HG03378 (cell line): ENCODE data around the gene OR51A7.
"Not testable (repeated sequence)": the region's sequence is repeated elsewhere in the genome, so short reads cannot be mapped to it uniquely, and the experiment has no call there.

Experiments used
- ATAC-seq: cut with Tn5 transposase; IDR thresholded peaks from one replicate; pipeline ENCODE4 v1.9.1; 2021; ENCODE audit warnings: mild to moderate bottlenecking, moderate library complexity; ENCODE audit not compliant: unreplicated experiment

Gene OR51A7

GRCh38 chr11:4903484-4903883, at the start of gene OR51A7:
Gene OR51A7 (plus strand): TSS chr11:4903783. CDS start chr11:4907370, 3,587 bp downstream.
- no peak for ATAC-seq

DNA sequence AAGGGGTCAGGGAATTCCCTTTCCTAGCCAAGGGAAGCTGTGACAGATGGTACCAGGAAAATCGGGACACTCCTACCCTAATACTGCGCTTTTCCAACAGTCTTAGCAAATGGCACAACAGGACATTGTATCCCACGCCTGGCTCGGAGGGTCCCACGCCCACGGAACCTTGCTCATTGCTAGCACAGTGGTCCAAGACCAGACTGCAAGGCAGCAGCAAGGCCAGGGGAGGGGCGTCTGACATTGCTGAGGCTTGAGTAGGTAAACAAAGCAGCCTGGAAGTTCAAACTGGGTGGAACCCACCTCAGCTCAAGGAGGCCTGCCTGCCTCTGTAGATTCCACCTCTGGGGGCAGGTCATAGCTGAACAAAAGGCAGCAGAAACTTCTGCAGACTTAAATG, 49.3 kb upstream of the OR51A7 start:
- not testable (repeated sequence) for ATAC-seq

DNA sequence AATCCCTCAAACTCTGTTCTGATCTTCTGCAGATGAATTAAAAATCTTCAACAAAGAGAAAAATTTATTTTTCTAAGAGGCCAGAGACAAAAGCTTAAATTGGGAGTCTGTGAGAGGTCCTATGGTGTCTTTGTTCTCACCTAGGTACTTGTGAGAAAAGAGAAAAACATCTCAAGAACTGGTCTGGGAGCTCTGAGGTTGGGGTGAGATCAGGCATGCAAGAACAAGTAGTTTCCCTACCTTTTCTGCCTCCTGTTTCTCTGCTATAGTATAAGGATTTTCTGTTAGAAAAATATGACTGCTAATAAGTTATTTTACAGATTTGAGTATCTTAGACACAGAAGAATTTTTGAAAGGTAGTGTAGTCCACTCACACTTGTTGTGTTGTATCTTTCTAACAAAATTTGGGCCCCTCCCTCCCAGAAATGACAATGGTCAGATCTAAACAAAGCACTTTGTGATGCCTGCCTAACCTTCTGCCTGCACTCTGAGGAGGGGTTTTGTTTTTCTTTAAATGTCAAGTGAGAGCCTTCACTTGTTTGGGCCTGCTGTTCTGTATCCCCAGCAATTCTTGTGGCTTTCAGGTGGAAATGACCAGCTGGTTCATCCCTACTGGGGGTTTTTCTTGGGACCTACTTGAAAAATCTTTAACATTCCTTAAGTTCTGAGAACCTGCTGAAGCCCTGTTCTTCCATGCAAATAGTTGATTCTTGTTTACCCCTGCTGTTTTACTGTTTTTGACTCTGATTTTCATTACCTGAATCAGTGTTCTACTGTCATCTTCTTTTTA, 40.9 kb upstream of the OR51A7 start:
- ATAC-seq = no peak

- no peak for ATAC-seq
These were observed 39.7 kb upstream of the OR51A7 start for GRCh38 chr11:4863876-4864275.

- ATAC-seq = no peak
These were observed 37.7 kb upstream of the OR51A7 start for GRCh38 chr11:4865855-4866254.

DNA sequence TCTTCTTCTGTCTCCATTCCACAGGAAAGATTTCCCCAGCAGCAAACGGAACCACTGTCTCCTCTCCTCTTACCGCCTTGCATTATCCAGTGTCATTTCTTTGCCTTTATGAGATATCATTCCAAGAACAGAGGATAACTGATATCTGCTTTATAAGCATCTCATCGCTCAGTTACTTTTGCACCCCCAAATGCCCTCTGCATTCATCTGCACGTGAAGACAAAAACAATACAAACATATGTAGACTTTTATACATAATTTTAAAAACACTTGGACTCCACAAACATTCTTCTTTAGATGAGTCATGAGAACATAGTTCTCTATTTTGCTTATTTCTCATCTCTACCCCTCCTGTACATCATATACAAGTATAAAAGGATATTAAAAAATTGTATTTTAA, 22.4 kb upstream of the OR51A7 start:
- ATAC-seq = no peak

- ATAC-seq = no peak
These were observed 21.6 kb upstream of the OR51A7 start, which contains the start of gene OR51T1 for GRCh38 chr11:4881860-4882500. Gene OR51T1 (plus strand): TSS chr11:4881900. CDS start chr11:4881900, 0 bp downstream.

GRCh38 chr11:4882543-4882942, 21.0 kb upstream of the OR51A7 start:
- no peak for ATAC-seq

- no peak for ATAC-seq
These were observed 19.2 kb upstream of the OR51A7 start for GRCh38 chr11:4884361-4884760.

DNA sequence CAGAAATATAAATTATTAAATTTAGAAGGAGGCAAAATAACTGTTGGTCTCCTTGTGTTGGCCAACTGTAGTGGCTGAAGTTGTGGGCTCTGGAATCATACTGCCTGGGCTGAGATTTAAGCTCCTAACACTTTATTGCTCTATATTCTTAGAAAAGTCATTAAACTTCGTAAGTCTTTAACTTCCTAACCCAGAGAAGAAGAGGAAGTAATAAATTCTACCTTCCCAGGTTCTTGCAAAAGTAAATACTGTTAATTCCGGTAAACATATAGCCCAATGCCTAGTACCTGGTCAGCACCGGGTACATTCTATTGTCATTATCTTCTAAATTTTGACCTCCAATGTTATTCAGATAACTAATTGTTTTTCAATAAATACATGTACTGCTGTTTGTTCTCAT, 17.4 kb upstream of the OR51A7 start:
- ATAC-seq = no peak

DNA sequence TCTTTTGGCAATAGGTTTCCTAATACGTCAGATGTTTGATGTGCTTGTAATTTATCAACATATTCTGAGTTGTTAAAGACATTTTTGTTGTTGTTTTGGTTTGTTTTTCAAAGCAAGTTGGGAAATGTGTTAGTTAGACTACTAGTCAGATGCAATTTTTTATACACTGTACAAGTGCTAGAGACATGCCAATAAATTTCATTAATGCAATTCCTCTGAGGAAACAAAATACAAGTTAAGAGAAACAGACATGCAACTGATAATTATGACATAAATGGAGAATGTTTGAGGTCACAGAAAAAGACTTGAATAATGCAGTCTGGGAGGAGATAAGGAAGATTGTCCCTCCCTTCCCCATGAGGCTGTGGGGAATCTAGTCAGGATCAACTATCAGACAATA, 16.0 kb upstream of the OR51A7 start:
- ATAC-seq = no peak

- no peak for ATAC-seq
These were observed 13.3 kb upstream of the OR51A7 start for GRCh38 chr11:4890279-4890678.

DNA sequence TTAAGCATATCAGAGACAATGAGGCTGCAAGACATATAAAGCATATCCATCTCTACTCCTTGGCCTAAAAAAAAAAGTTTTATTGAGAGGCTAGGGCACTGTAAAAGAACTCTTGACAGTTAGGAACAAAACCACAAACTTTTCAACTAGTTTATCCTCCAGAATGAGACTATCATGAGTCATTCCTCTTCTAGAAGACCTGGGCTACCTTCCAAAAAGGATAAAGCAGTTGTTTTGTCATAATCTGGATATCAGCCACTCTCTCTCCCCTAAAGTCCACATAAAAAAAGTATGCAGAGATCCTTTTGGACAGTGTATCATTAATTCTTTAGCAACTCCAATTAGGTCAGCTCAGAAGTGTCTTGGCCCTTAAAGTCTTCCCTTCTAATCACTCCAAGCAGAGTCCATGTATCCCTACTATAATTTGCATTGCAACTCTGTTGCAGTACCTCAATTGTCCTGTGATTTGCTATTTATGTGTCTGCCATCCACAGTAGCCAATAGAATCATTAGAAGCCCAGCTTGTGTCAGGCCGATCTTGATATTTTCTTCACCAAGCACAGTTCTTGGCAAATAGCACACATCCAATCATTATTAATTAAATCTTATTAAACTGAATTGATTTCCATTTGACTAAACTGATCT, 11.5 kb upstream of the OR51A7 start:
- no peak for ATAC-seq

GRCh38 chr11:4916581-4916980, 13.0 kb downstream of the OR51A7 start:
- no peak for ATAC-seq

DNA sequence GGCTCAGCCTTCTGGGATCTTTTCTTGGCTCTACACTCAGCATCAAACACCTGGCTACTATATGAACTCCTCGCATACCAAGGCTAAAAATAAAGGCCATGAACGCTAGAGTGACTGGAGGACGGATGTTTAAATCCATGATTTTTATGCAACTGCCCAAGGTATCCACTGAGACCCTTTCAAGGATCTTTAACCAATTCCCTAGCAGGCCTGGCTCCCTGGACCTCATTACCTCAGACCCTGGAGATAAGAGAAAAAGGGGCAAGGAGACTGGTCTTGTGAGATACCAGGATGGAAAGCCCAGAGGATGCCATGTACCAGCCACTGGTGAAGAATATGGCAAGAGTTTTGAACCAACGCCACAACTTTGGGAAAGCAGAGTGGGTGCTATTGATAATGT, 15.7 kb downstream of the OR51A7 start, which contains the start of gene OR51G2:
TSS of gene OR51G2 (minus strand) at position 101 of the 400 bp plus-strand sequence. CDS start 3,687 bp downstream, outside the sequence.
- ATAC-seq = no peak

- no peak for ATAC-seq
These were observed 18.2 kb downstream of the OR51A7 start for GRCh38 chr11:4921796-4922195.

DNA sequence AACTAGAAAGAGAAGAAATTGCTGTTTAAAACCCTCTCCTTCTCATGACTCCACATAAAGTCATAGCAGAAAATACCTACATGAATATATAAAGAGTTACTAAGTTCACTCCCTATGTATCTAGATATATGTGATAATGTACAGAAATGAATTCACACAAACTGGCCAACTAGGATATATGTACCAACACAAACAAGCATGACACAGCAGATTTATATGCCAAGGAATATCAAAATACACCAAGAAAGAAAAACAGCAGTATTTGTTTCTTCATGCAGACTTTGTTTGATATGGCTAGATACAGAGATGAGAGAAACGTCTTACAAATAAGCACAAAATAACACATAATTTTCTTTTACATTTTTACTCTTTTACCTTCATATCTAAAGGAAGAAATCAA, 18.7 kb downstream of the OR51A7 start:
- no peak for ATAC-seq

GRCh38 chr11:4924239-4924638, 20.7 kb downstream of the OR51A7 start, which contains the start of gene OR51G1:
Gene OR51G1 (minus strand): TSS chr11:4924339. CDS start chr11:4924339, 0 bp downstream.
- no peak for ATAC-seq

DNA sequence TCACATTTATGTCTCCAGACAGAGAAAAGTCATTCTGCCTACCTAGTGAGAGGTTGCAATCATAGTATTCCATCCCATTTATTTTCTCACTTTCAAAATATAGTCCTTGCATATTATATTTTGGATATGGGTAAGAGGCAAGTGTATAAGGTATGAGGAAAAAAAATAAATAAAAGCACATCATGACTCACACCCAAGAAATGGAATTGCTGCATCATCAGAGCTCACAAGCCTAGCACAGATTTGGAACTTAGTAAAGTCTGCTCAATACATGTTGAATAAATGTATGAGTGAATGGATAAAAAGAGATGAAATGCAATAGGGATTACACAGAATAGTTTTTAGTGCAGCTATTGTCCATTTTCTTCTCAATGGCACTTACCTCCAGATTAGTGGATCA, 23.0 kb downstream of the OR51A7 start:
- ATAC-seq = no peak

DNA sequence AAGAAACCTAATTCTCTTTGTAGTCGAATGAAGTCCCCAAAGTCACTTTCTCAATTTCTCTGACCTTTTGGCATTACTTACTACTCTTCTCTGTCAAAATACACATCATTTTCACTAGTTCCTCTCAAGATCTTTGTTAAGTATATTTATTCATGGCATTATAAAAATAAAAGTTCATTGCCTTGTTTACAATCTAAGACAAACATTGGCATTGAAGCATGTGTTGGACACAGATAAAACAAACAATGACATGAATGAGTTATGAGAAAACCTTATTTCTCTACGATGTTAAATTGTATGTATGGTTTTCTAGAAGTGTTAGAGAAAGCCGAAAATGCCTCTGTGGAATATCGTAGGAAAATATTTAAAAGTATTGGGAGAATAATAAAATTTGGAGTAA, 29.2 kb downstream of the OR51A7 start:
- no peak for ATAC-seq

DNA sequence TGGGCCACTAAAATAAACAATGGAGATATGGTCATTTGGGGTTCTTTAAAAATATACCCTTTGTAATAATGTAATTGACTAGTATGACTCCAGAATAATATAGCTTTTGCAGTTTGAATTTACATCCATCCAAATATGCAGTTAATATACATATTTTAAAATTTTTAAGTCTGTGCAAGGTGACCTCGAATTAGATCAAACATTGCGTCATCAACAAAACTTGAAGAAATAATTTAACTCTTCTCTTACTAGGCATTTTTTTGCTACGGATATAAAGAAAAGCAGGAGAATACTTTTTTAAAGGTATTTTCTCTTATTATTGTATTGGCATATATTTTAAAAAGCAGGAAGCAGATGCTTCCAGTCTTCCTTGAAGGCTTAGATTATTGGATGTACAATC, 33.2 kb downstream of the OR51A7 start:
- ATAC-seq = no peak

- ATAC-seq = no peak
These were observed 43.9 kb downstream of the OR51A7 start, which contains the start of gene OR51A4 for GRCh38 chr11:4947505-4947904. Gene OR51A4 (minus strand): TSS chr11:4947605. CDS start chr11:4947100, 505 bp downstream.
